ENCODE data around the gene TMEM69. TPM values are rescaled to one million over a fixed set of nuclear protein-coding genes. Genes with fewer than 3 reads are reported as not detected.

Gene TMEM69
- total and polyA plus RNA-seq, 2 of the 13 experiments (the other 11 are each of a cell fraction or from before 2014, with no cell fraction given), result 25.4 to 135 TPM

DNA sequence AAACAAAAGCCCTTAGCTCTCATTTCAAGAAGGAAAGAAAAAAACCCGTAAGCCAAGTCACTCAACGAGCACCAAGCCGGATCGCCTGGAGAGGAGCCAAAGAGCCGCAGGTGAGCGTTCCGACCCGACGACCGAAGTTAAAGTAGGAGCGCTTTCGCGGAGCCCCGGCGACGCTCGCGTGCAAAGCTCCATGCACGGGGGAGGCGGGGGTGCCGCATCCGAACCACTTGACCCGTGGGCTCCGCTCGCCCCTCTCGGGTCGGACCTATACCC is 2.0 kb upstream of the TMEM69 start (continued):
- TF ChIP-seq NFAT5 (CRISPR knock-in tag; IDR thresholded peaks at IDR 0.05) (no peak), CBX5 (CRISPR knock-in tag; IDR thresholded peaks at IDR 0.05; ENCODE audit: borderline replicate concordance) (no peak), GABPA (IDR thresholded peaks at IDR 0.05; ENCODE audit: low read depth, low read length) (no peak), GABPA (CRISPR knock-in tag; IDR thresholded peaks at IDR 0.05; ENCODE audit: low read depth) (no peak), ISL2 (CRISPR knock-in tag; IDR thresholded peaks at IDR 0.05) (peak; percentile 8; the same call in 1 of the 2 replicates), MED13 (CRISPR knock-in tag; IDR thresholded peaks at IDR 0.05) (peak; percentile 14; the same call in 1 of the 2 replicates), KLF9 (CRISPR knock-in tag; IDR thresholded peaks at IDR 0.05; ENCODE audit: low read depth) (0 out of 2 replicates have a peak, but pooled peaks have one; percentile 13), ZNF44 (CRISPR knock-in tag; IDR thresholded peaks at IDR 0.05) (peak; percentile 21; the same call in 1 of the 2 replicates), PHF5A (CRISPR knock-in tag; IDR thresholded peaks at IDR 0.05; ENCODE audit: low read depth, unreplicated experiment) (peak; percentile 72), RFX1 (IDR thresholded peaks at IDR 0.05) (no peak), ZBTB46 (CRISPR knock-in tag; IDR thresholded peaks at IDR 0.05; ENCODE audit: borderline replicate concordance) (no peak), KAT7 (CRISPR knock-in tag; IDR thresholded peaks at IDR 0.05; ENCODE audit: borderline replicate concordance) (0 out of 2 replicates have a peak, but pooled peaks have one; percentile 36), ARNTL (CRISPR knock-in tag; IDR thresholded peaks at IDR 0.05) (no peak), GLI4 (CRISPR knock-in tag; IDR thresholded peaks at IDR 0.05; ENCODE audit: borderline replicate concordance) (0 out of 2 replicates have a peak, but pooled peaks have one; percentile 57), TP53 (CRISPR knock-in tag; conservative IDR thresholded peaks at IDR 0.05) (no peak), JUNB (CRISPR knock-in tag; IDR thresholded peaks at IDR 0.05; ENCODE audit: borderline replicate concordance) (no peak), ZFP1 (CRISPR knock-in tag; IDR thresholded peaks at IDR 0.05) (no peak), FOXP1 (IDR thresholded peaks at IDR 0.05) (no peak), FOXP1 (CRISPR knock-in tag; IDR thresholded peaks at IDR 0.05) (no peak), ZNF557 (CRISPR knock-in tag; IDR thresholded peaks at IDR 0.05) (no peak), PHF8 (CRISPR knock-in tag; IDR thresholded peaks at IDR 0.05) (no peak), IRF1 (CRISPR knock-in tag; IDR thresholded peaks at IDR 0.05; ENCODE audit: low read depth) (no peak), HOXA5 (CRISPR knock-in tag; IDR thresholded peaks at IDR 0.05) (0 out of 2 replicates have a peak, but pooled peaks have one; percentile 42), EEA1 (CRISPR knock-in tag; IDR thresholded peaks at IDR 0.05; ENCODE audit: borderline replicate concordance) (no peak)
- TF ChIP-seq, protein P1, sequence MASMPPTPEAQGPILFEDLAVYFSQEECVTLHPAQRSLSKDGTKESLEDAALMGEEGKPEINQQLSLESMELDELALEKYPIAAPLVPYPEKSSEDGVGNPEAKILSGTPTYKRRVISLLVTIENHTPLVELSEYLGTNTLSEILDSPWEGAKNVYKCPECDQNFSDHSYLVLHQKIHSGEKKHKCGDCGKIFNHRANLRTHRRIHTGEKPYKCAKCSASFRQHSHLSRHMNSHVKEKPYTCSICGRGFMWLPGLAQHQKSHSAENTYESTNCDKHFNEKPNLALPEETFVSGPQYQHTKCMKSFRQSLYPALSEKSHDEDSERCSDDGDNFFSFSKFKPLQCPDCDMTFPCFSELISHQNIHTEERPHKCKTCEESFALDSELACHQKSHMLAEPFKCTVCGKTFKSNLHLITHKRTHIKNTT (CRISPR knock-in tag; IDR thresholded peaks at IDR 0.05), result no peak

Measured in HepG2 (cell line).